Measurements from ENCODE around the gene MAPK7.
"Not testable (repeated sequence)": the region's sequence is repeated elsewhere in the genome, so short reads cannot be mapped to it uniquely, and the experiment has no call there.

MAPK7 gene

GRCh38 chr17:19347323-19348080, 30.8 kb upstream of the MAPK7 start:
- no peak for TF ChIP-seq ZFX (IDR thresholded peaks at IDR 0.05; ENCODE audit: borderline replicate concordance)
- TF ChIP-seq, protein P1, sequence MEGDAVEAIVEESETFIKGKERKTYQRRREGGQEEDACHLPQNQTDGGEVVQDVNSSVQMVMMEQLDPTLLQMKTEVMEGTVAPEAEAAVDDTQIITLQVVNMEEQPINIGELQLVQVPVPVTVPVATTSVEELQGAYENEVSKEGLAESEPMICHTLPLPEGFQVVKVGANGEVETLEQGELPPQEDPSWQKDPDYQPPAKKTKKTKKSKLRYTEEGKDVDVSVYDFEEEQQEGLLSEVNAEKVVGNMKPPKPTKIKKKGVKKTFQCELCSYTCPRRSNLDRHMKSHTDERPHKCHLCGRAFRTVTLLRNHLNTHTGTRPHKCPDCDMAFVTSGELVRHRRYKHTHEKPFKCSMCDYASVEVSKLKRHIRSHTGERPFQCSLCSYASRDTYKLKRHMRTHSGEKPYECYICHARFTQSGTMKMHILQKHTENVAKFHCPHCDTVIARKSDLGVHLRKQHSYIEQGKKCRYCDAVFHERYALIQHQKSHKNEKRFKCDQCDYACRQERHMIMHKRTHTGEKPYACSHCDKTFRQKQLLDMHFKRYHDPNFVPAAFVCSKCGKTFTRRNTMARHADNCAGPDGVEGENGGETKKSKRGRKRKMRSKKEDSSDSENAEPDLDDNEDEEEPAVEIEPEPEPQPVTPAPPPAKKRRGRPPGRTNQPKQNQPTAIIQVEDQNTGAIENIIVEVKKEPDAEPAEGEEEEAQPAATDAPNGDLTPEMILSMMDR (IDR thresholded peaks at IDR 0.05), result no peak
- no peak overlapping the region for H3K27ac ChIP-seq

GRCh38 chr17:19348081-19348650, 30.1 kb upstream of the MAPK7 start:
- TF ChIP-seq, protein P1 (IDR thresholded peaks at IDR 0.05), result no peak
- no peak for TF ChIP-seq ZFX (IDR thresholded peaks at IDR 0.05; ENCODE audit: borderline replicate concordance)
- H3K27ac ChIP-seq, result no peak overlapping the region

DNA sequence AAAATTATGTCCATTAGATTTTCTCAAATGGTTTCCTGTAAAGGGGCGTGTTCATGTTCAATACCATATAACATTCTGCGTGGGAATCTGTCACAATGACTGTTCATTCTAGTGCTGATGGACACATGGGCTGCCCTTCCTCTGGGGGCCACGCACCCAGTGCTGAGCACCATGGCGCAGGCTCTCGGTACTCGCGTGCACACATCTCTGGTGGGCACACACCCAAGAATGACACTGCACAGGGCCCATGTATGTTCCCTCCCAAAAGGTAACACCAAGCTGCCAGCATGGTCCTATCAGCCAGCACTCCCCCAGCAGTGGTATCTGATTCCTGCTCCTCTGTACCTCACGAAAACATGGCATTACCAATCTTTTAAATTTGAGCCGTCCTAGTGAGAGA, 29.5 kb upstream of the MAPK7 start:
- H3K27ac ChIP-seq, result no peak overlapping the region
- TF ChIP-seq, protein P1 (IDR thresholded peaks at IDR 0.05), result no peak
- TF ChIP-seq ZFX (IDR thresholded peaks at IDR 0.05; ENCODE audit: borderline replicate concordance), result no peak

GRCh38 chr17:19353401-19353800, 24.9 kb upstream of the MAPK7 start:
- not testable (repeated sequence) for H3K27ac ChIP-seq

- H3K27ac ChIP-seq, result no peak overlapping the region
- TF ChIP-seq, protein P1 (IDR thresholded peaks at IDR 0.05), result no peak
- TF ChIP-seq ZFX (IDR thresholded peaks at IDR 0.05; ENCODE audit: borderline replicate concordance), result no peak
Measured at GRCh38 chr17:19354748-19355147, 23.6 kb upstream of the MAPK7 start.

DNA sequence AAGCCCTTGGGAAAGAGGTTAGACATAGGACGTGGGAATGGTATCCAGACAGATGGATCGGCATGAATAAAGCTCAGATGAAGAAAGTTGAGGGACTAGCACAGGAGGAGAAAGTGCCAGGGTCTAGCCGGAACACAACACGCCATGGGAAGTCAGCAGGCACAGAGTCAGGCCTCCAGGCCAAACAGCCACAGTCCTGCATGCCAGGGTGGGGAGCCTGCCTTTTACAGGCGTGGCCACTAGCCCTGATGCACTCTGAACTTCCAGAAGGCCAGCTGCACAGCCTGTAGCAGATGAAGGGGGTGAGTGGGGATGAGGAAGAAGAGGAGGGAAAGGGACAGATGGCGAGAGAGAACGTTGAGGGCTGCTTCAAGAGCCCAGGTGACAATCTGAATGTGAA, 20.9 kb upstream of the MAPK7 start:
- H3K27ac ChIP-seq, result no peak overlapping the region
- TF ChIP-seq ZFX (IDR thresholded peaks at IDR 0.05; ENCODE audit: borderline replicate concordance), result no peak
- TF ChIP-seq, protein P1 (IDR thresholded peaks at IDR 0.05), result no peak

DNA sequence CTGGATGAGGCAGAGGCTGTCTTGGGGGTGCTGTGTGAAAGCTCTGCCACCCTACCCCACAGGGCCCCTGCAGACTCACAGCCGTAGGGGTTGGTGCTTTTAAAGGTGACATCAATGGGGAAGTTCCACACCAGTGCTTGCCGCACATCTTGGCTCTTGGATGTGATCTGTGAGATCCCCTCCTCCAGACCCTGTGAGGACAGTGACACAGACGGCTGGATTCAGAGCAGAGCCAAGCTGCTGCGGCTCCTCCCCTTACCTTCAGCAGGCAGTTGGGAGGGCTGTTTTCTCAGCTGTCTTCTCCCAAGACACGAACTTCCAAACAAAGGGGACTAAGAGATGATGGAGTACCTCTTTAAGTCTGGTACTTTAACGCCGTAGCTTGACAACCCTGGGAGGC, 20.5 kb upstream of the MAPK7 start:
- TF ChIP-seq, protein P1 (IDR thresholded peaks at IDR 0.05), result no peak
- no peak for TF ChIP-seq ZFX (IDR thresholded peaks at IDR 0.05; ENCODE audit: borderline replicate concordance)
- H3K27ac ChIP-seq, result no peak overlapping the region
